ENCODE results near the gene TP53AIP1. TPM values are rescaled to one million over a fixed set of nuclear protein-coding genes. Genes with fewer than 3 reads are reported as not detected.

TP53AIP1 gene, protein sequence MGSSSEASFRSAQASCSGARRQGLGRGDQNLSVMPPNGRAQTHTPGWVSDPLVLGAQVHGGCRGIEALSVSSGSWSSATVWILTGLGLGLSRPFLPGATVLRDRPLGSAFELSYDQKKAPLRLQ
- total RNA-seq = under 1 TPM in 2 of 7 donors, not detected in 5; 0.11 to 0.14 TPM
- under 1 TPM in 2 of 3 donors, not detected in 1; 0.03 to 0.13 TPM for polyA plus RNA-seq
- long read RNA-seq, donor 1 = 0 reads
- long read RNA-seq, donor 2 = 0 reads

GRCh38 chr11:128942817-128943427 lies at the start of gene TP53AIP1:
TP53AIP1 (minus strand) TSS chr11:128942871; CDS start chr11:128937818, 5,053 bp downstream.
- intact Hi-C loops (cut with DNase I; ENCODE audit: low total_unique reads) = no loop called here
- H3K27me3 ChIP-seq (replicated peaks in 1 of 7) = peaks cover 0 to 15% (median 0%) of the 10 kb centered on the region in 7 donors
- DNase-seq = no peak
- no peak within 1 kb of the TSS for H3K4me3 ChIP-seq
- WGBS, 5 donors = 79 to 97% (median 92%) methylated on average over 15 to 21 of the region's 21 CpGs
- H3K27ac ChIP-seq = no peak within 1 kb of the TSS
- peaks cover 0 to 8% (median 0%) of the 10 kb centered on the region in 6 donors for H3K4me1 ChIP-seq
- H3K36me3 ChIP-seq = no peaks in the 10 kb centered on the region
- TF ChIP-seq, protein P1, sequence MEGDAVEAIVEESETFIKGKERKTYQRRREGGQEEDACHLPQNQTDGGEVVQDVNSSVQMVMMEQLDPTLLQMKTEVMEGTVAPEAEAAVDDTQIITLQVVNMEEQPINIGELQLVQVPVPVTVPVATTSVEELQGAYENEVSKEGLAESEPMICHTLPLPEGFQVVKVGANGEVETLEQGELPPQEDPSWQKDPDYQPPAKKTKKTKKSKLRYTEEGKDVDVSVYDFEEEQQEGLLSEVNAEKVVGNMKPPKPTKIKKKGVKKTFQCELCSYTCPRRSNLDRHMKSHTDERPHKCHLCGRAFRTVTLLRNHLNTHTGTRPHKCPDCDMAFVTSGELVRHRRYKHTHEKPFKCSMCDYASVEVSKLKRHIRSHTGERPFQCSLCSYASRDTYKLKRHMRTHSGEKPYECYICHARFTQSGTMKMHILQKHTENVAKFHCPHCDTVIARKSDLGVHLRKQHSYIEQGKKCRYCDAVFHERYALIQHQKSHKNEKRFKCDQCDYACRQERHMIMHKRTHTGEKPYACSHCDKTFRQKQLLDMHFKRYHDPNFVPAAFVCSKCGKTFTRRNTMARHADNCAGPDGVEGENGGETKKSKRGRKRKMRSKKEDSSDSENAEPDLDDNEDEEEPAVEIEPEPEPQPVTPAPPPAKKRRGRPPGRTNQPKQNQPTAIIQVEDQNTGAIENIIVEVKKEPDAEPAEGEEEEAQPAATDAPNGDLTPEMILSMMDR (IDR thresholded peaks at IDR 0.05 in 8 of 11, conservative IDR thresholded peaks at IDR 0.05 in 3 of 11) = no peak
- no peaks in the 10 kb centered on the region for H3K9me3 ChIP-seq

DNA sequence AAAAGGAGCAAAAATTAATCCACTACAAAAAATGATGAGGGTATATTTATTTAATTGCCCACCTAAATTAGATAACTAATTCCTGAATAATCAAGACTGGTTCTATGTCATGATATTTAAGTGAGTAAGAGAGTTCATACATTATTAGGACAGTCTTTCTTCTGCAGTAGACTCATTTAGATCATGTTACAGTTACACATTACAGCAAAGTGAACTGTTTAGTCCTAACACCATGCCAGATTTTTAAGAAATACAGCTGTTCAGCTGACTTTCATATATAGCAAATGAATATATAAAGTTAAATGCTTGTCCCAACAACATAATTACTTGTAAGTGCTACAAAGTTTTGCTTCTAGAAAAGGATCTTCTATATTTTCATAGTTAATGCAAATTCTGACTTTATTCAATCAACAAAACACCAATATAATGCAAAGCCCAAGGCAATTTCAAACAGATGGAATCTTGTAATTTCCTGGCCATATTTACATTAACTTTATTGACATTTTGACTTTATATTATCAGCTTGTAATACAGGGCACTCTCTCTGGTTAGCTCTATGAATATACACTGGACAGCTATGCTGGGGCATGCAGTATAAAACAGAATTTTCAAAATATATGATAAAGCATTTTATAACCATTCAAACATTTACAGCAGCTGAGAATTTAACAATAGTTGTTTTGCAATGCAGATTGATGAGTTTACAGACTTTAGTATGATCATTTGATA lies 45.7 kb upstream of the TP53AIP1 start:
- H3K27me3 ChIP-seq (replicated peaks in 1 of 7) = no peaks in the 10 kb centered on the region
- no peak overlapping the region for H3K27ac ChIP-seq
- peaks cover 0 to 8% (median 4%) of the 10 kb centered on the region in 8 donors for H3K9me3 ChIP-seq
- intact Hi-C loops (cut with DNase I; ENCODE audit: low total_unique reads) = no loop called here
- no peaks in the 10 kb centered on the region for H3K36me3 ChIP-seq
- no peak overlapping the region for H3K4me3 ChIP-seq
- no peak for DNase-seq
- no peaks in the 10 kb centered on the region for H3K4me1 ChIP-seq
- TF ChIP-seq POLR2A (IDR thresholded peaks at IDR 0.05) = no peak
- TF ChIP-seq, protein P1 (IDR thresholded peaks at IDR 0.05 in 8 of 11, conservative IDR thresholded peaks at IDR 0.05 in 3 of 11) = no peak
- TF ChIP-seq POLR2AphosphoS5 (IDR thresholded peaks at IDR 0.05) = no peak

DNA sequence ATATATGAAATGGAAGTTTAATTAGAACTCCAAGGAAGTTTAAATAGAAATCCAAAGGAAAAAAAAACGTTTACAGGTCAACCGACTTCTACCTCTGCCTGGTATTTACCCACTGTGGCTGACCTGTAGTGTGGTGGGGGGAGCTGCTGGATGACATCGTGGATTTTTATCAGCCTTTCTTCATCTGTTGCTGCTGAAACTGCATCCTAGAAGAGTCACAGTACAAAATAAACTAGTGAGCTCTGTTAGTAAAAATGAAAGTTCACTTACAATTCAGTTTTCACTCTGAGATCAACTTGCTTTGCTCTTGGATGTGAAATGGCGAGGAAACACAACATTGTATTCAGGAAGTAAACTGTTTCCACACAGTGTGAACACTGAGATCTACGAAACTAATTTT lies 43.2 kb upstream of the TP53AIP1 start:
- Histone ChIP-seq H3K27me3 (replicated peaks in 1 of 7) (no peaks in the 10 kb centered on the region), H3K4me3 (no peak overlapping the region), H3K9me3 (peaks cover 0 to 8% (median 4%) of the 10 kb centered on the region in 8 donors), H3K36me3 (peaks cover 0 to 4% (median 0%) of the 10 kb centered on the region in 6 donors), H3K4me1 (no peaks in the 10 kb centered on the region), H3K27ac (no peak overlapping the region)
- intact Hi-C loops (cut with DNase I; ENCODE audit: low total_unique reads) = no loop called here
- no peak for DNase-seq
- WGBS, 5 donors = 54 to 74% (median 60%) methylated on average over 5 of the region's 5 CpGs
- TF ChIP-seq POLR2AphosphoS5 (IDR thresholded peaks at IDR 0.05) (no peak), POLR2A (IDR thresholded peaks at IDR 0.05) (no peak)
- TF ChIP-seq, protein P1 (IDR thresholded peaks at IDR 0.05 in 8 of 11, conservative IDR thresholded peaks at IDR 0.05 in 3 of 11) = no peak

- Histone ChIP-seq H3K27me3 (replicated peaks in 1 of 7) (no peaks in the 10 kb centered on the region), H3K4me1 (no peaks in the 10 kb centered on the region), H3K27ac (peak overlapping the region in 4 of 8 donors; percentile 37 to 55 (median 44)), H3K9me3 (no peaks in the 10 kb centered on the region), H3K36me3 (peaks cover 0 to 15% (median 0%) of the 10 kb centered on the region in 6 donors), H3K4me3 (no peak overlapping the region)
- WGBS, 5 donors = 69 to 86% (median 73%) methylated on average over 8 of the region's 8 CpGs
- intact Hi-C loops (cut with DNase I; ENCODE audit: low total_unique reads) = no loop called here
- TF ChIP-seq, protein P1 (IDR thresholded peaks at IDR 0.05 in 8 of 11, conservative IDR thresholded peaks at IDR 0.05 in 3 of 11) = no peak
- TF ChIP-seq POLR2A (IDR thresholded peaks at IDR 0.05) = no peak
- TF ChIP-seq POLR2AphosphoS5 (IDR thresholded peaks at IDR 0.05) = no peak
- no peak for DNase-seq
Measured at GRCh38 chr11:128983023-128983422, 40.4 kb upstream of the TP53AIP1 start.

All from spleen (tissue), 13 donors.